Stimulated activated CD4-positive, alpha-beta T cell treated with anti-CD3 and anti-CD28 coated beads, Interleukin-4, amount 100 ng/mL, for 4 hours (primary cell): Measurements from ENCODE around the gene INPP4B.
A peak's percentile ranks its signal among the peaks of the same experiment; 100 is the strongest.
"Not testable (repeated sequence)": the region's sequence is repeated elsewhere in the genome, so short reads cannot be mapped to it uniquely, and the experiment has no call there.

Experiments
- DNase-seq, 2 experiments: peaks; one replicate each; pipeline ENCODE4 v3.0.0-alpha.2; 2020

Gene INPP4B

GRCh38 chr4:142663828-142664227 is 182.3 kb downstream of the INPP4B start:
- DNase-seq: no peak

GRCh38 chr4:142660728-142661127 is 185.4 kb downstream of the INPP4B start:
- no peak for DNase-seq

- DNase-seq: peak in 1 of 2 experiments; percentile 16
These were observed 189.9 kb downstream of the INPP4B start for GRCh38 chr4:142656178-142656577.

- DNase-seq: no peak
These were observed 197.7 kb downstream of the INPP4B start for GRCh38 chr4:142648378-142648777.

- DNase-seq: no peak
These were observed 200.5 kb downstream of the INPP4B start for GRCh38 chr4:142645475-142646108.

- not testable (repeated sequence) for DNase-seq
These were observed 201.5 kb downstream of the INPP4B start for GRCh38 chr4:142644628-142645027.

GRCh38 chr4:142637614-142638013 is 208.5 kb downstream of the INPP4B start:
- DNase-seq: no peak

GRCh38 chr4:142631836-142632235 is 214.3 kb downstream of the INPP4B start:
- no peak for DNase-seq

GRCh38 chr4:142615324-142615665 is 230.8 kb downstream of the INPP4B start:
- DNase-seq: no peak

- no peak for DNase-seq
These were observed 231.3 kb downstream of the INPP4B start for GRCh38 chr4:142614621-142615323.

GRCh38 chr4:142607976-142608375 is 238.1 kb downstream of the INPP4B start:
- DNase-seq: no peak

- DNase-seq: no peak
These were observed 245.1 kb downstream of the INPP4B start for GRCh38 chr4:142600952-142601351.

- no peak for DNase-seq
These were observed 248.0 kb downstream of the INPP4B start for GRCh38 chr4:142598132-142598531.

- DNase-seq: no peak
These were observed 249.5 kb downstream of the INPP4B start for GRCh38 chr4:142596595-142596994.

GRCh38 chr4:142596121-142596520 is 250.0 kb downstream of the INPP4B start:
- no peak for DNase-seq

GRCh38 chr4:142595222-142595871 is 250.8 kb downstream of the INPP4B start:
- no peak for DNase-seq

GRCh38 chr4:142585411-142585810 is 260.7 kb downstream of the INPP4B start:
- DNase-seq: no peak

GRCh38 chr4:142583708-142584107 is 262.4 kb downstream of the INPP4B start:
- DNase-seq: no peak

GRCh38 chr4:142582340-142582739 is 263.8 kb downstream of the INPP4B start:
- DNase-seq: no peak

GRCh38 chr4:142581881-142582280 is 264.2 kb downstream of the INPP4B start:
- no peak for DNase-seq

- no peak for DNase-seq
These were observed 266.7 kb downstream of the INPP4B start for GRCh38 chr4:142579443-142579842.

- DNase-seq: no peak
These were observed 271.8 kb downstream of the INPP4B start for GRCh38 chr4:142574306-142574705.

- peak in 1 of 2 experiments; percentile 34 for DNase-seq
These were observed 274.0 kb downstream of the INPP4B start for GRCh38 chr4:142572071-142572470.
